H1 (cell line): ENCODE results near the gene RBM15B. TPM values are rescaled to one million over a fixed set of nuclear protein-coding genes. Genes with fewer than 3 reads are reported as not detected.

Experiments
- CTCF ChIA-PET: fragments of 300-600 bp; sonication (Branson Sonifier 250); formaldehyde crosslinking; loops from one replicate; lab custom pipeline; 2021; ENCODE audit not compliant: partially characterized antibody; lab: Charles Lee
- POLR2A ChIA-PET: fragments of 300-600 bp; sonication (Branson Sonifier 250); formaldehyde crosslinking; loops from one replicate; lab custom pipeline; 2021; ENCODE audit warnings: inconsistent platforms; ENCODE audit not compliant: partially characterized antibody; lab: Charles Lee
- DNase-seq, 2 experiments: peaks; one replicate each; pipeline versions ENCODE4 v3.0.0 to v3.0.0-alpha.2; 2010 to 2022; ENCODE audit warnings: low spot score in 2 of 2, low read depth in 1 of 2, mixed read lengths in 1 of 2
- FAIRE-seq: peaks from 2 replicates; lab custom pipeline; 2011; peaks lifted over from hg19 to GRCh38; lab: Jason Lieb, UNC
- H2AFZ ChIP-seq: 2 replicates; pipeline ENCODE4 v1.8.1; 2012; ENCODE audit warnings: low read length, inconsistent platforms
- H2AK5ac ChIP-seq: 2 replicates; pipeline ENCODE4 v1.6.1; 2013; ENCODE audit warnings: low read depth, low read length
- H2BK120ac ChIP-seq: replicated peaks from 2 replicates; pipeline ENCODE3; 2013; ENCODE audit warnings: low read depth, low read length, inconsistent platforms
- H2BK12ac ChIP-seq: 2 replicates; pipeline ENCODE4 v1.6.1; 2013; ENCODE audit warnings: low read depth, low read length
- H2BK15ac ChIP-seq: 2 replicates; pipeline ENCODE4 v1.6.1; 2013; ENCODE audit warnings: low read length
- H2BK20ac ChIP-seq: 2 replicates; pipeline ENCODE4 v1.6.1; 2013; ENCODE audit warnings: low read length
- H2BK5ac ChIP-seq: 2 replicates; pipeline ENCODE4 v1.6.1; 2013; ENCODE audit warnings: low read depth, low read length
- H3K14ac ChIP-seq: 2 replicates; pipeline ENCODE4 v1.6.1; 2013; ENCODE audit warnings: inconsistent platforms; ENCODE audit not compliant: insufficient read length
- H3K18ac ChIP-seq: 2 replicates; pipeline ENCODE4 v1.6.1; 2013; ENCODE audit warnings: low read length; ENCODE audit errors: extremely low read depth
- H3K23ac ChIP-seq: 2 replicates; pipeline ENCODE4 v1.6.1; 2013; ENCODE audit warnings: inconsistent platforms; ENCODE audit not compliant: insufficient read length
- H3K23me2 ChIP-seq: 2 replicates; pipeline ENCODE4 v1.6.1; 2013; ENCODE audit warnings: low read depth, low read length
- H3K27ac ChIP-seq: 2 replicates; pipeline ENCODE4 v1.6.1; 2011; ENCODE audit warnings: low read depth, low read length, inconsistent platforms
- H3K27me3 ChIP-seq, 4 experiments: replicated peaks in 1 of 4; 1 replicate in 1 of 4; 2 replicates in 3 of 4; pipeline versions ENCODE4 v1.6.1 to v1.8.1; 2011 to 2013; ENCODE audit warnings: low read length in 3 of 4, mild to moderate bottlenecking in 3 of 4, inconsistent platforms in 2 of 4, mixed read lengths in 2 of 4, moderate library complexity in 1 of 4; ENCODE audit not compliant: control insufficient read depth in 3 of 4, insufficient read depth in 3 of 4; ENCODE audit errors: extremely low read depth in 1 of 4
- H3K36me3 ChIP-seq, 4 experiments: 2 replicates each; pipeline versions ENCODE4 v1.6.1 to v1.8.1; 2011 to 2013; ENCODE audit warnings: mild to moderate bottlenecking in 4 of 4, low read length in 3 of 4, moderate library complexity in 2 of 4, control low read depth in 1 of 4, inconsistent platforms in 1 of 4; ENCODE audit not compliant: insufficient read depth in 4 of 4, control insufficient read depth in 2 of 4
- H3K4ac ChIP-seq: replicated peaks from 2 replicates; pipeline ENCODE3; 2013; ENCODE audit warnings: low read length, low read depth, mixed read lengths, inconsistent platforms; ENCODE audit not compliant: insufficient read length
- H3K4me1 ChIP-seq, 4 experiments: replicated peaks in 1 of 4; 1 replicate in 1 of 4; 2 replicates in 3 of 4; pipeline versions ENCODE4 v1.6.1 to v1.8.1; 2011 to 2013; ENCODE audit warnings: low read length in 3 of 4, inconsistent platforms in 2 of 4, mixed read lengths in 1 of 4; ENCODE audit not compliant: insufficient read depth in 4 of 4, control insufficient read depth in 3 of 4
- H3K4me2 ChIP-seq, 2 experiments: 2 replicates each; pipeline versions ENCODE4 v1.6.1 to v1.8.1; 2011 to 2013; ENCODE audit warnings: low read depth in 2 of 2, low read length in 2 of 2, control low read depth in 1 of 2, inconsistent platforms in 1 of 2, mild to moderate bottlenecking in 1 of 2; ENCODE audit not compliant: insufficient read depth in 1 of 2
- H3K4me3 ChIP-seq, 4 experiments: fragments of 200-600, 300-600 bp in 1 of 4; sonication (generic), shearing (Covaris generic), sonication (Bioruptor Twin) in 1 of 4; 2 replicates each; pipeline versions ENCODE4 v1.5.1 to v1.8.1; 2011 to 2016; ENCODE audit warnings: low read length in 4 of 4, low read depth in 3 of 4, control low read depth in 2 of 4, inconsistent platforms in 2 of 4, mild to moderate bottlenecking in 2 of 4, mixed read lengths in 1 of 4, moderate library complexity in 1 of 4; ENCODE audit not compliant: insufficient read depth in 2 of 4; ENCODE audit errors: extremely low read depth in 1 of 4
- H3K56ac ChIP-seq: replicated peaks from 2 replicates; pipeline ENCODE3; 2013; ENCODE audit warnings: low read depth, mild to moderate bottlenecking, mixed read lengths, low read length, inconsistent platforms; ENCODE audit not compliant: insufficient read length
- H3K79me1 ChIP-seq: 2 replicates; pipeline ENCODE4 v1.6.1; 2013; ENCODE audit warnings: low read depth, low read length, control low read depth
- H3K79me2 ChIP-seq, 2 experiments: 2 replicates each; pipeline versions ENCODE4 v1.6.1 to v1.8.1; 2012 to 2013; ENCODE audit warnings: low read length in 2 of 2, mild to moderate bottlenecking in 2 of 2, inconsistent platforms in 1 of 2; ENCODE audit not compliant: insufficient read depth in 2 of 2, control insufficient read depth in 1 of 2
- H3K9ac ChIP-seq, 4 experiments: replicated peaks in 1 of 4; 1 replicate in 1 of 4; 2 replicates in 3 of 4; pipeline versions ENCODE4 v1.6.1 to v1.8.1; 2011 to 2013; ENCODE audit warnings: low read depth in 3 of 4, low read length in 3 of 4, control low read depth in 2 of 4, mild to moderate bottlenecking in 2 of 4, moderate library complexity in 2 of 4, inconsistent platforms in 1 of 4; ENCODE audit errors: extremely low read depth in 1 of 4
- H3K9me3 ChIP-seq, 2 experiments: 2 replicates each; pipeline versions ENCODE4 v1.6.1 to v1.8.1; 2012 to 2013; ENCODE audit warnings: mild to moderate bottlenecking in 2 of 2, moderate library complexity in 2 of 2, control low read depth in 1 of 2, inconsistent platforms in 1 of 2, low read depth in 1 of 2, low read length in 1 of 2, mixed read lengths in 1 of 2; ENCODE audit not compliant: insufficient read depth in 2 of 2
- H4K20me1 ChIP-seq, 2 experiments: replicated peaks in 1 of 2; 2 replicates each; pipeline versions ENCODE3 to v1.8.1; 2011 to 2013; ENCODE audit warnings: inconsistent platforms in 2 of 2, low read length in 2 of 2, mild to moderate bottlenecking in 1 of 2; ENCODE audit not compliant: insufficient read depth in 2 of 2, control insufficient read depth in 1 of 2
- H4K5ac ChIP-seq: 2 replicates; pipeline ENCODE4 v1.6.1; 2013; ENCODE audit warnings: low read length, low read depth, mixed read lengths, inconsistent platforms; ENCODE audit not compliant: insufficient read length
- H4K8ac ChIP-seq: 2 replicates; pipeline ENCODE4 v1.8.0; 2013; ENCODE audit warnings: mild to moderate bottlenecking, moderate library complexity, low read length, inconsistent platforms; ENCODE audit not compliant: insufficient read depth; ENCODE audit errors: extremely low read depth
- H4K91ac ChIP-seq: replicated peaks from 2 replicates; pipeline ENCODE3; 2013; ENCODE audit warnings: low read length, mixed read lengths, inconsistent platforms; ENCODE audit not compliant: insufficient read length
- BACH1 ChIP-seq: IDR thresholded peaks from 2 replicates; pipeline ENCODE4 v1.6.1; 2012; ENCODE audit warnings: low read length, improper control_type of control experiment
- CHD2 ChIP-seq: IDR thresholded peaks from 2 replicates; pipeline ENCODE4 v1.6.1; 2012; ENCODE audit warnings: low read length, improper control_type of control experiment
- TAF7 ChIP-seq: optimal IDR thresholded peaks from 2 replicates; pipeline ENCODE3; 2011; ENCODE audit warnings: low read depth, mild to moderate bottlenecking, inconsistent platforms, low read length, moderate library complexity, borderline replicate concordance
- WGBS, 2 experiments: shearing (Covaris generic) in 1 of 2; methylation state at CpG; one replicate each; pipeline versions ENCODE4 v1.1.6 to v1.1.7; 2013 to 2015; ENCODE audit warnings: low lambda C conversion rate in 2 of 2, mixed read lengths in 2 of 2, inconsistent platforms in 1 of 2, low coverage in 1 of 2, missing lambda C conversion rate in 1 of 2; ENCODE audit not compliant: insufficient replicate concordance in 2 of 2, insufficient coverage in 1 of 2, insufficient read length in 1 of 2; ENCODE audit errors: extremely low coverage in 1 of 2, missing lambda C conversion rate in 1 of 2; 5-methylcytosine and 5-hydroxymethylcytosine counted together
- polyA plus RNA-seq, 7 experiments: library from polyadenylated mRNA; depleted of rRNA in 3 of 7; stranded (reverse) in 5 of 7; unstranded in 2 of 7; fragments of >200 nt in 5 of 7; fragments of 200-250 nt in 2 of 7; gene quantifications; 1 replicate in 5 of 7; 2 replicates in 1 of 7; 4 replicates in 1 of 7; pipeline versions ENCODE4 v1.2.1 to v1.2.3, GENCODE V29; 2011 to 2013; ENCODE audit warnings: missing spikeins in 2 of 7, mixed read lengths in 2 of 7
- total RNA-seq: library from RNA; stranded (reverse); fragmentation: NEBNext Ultra II Directional; extraction: Animal tissue kit (Norgen Biotek cat#: 25700); gene quantifications from 2 replicates; pipeline ENCODE4 v1.2.1, GENCODE V29; 2021
- TF ChIP-seq, protein P1 (sequence below), 3 experiments: IDR thresholded peaks; 1 replicate in 2 of 3; 2 replicates in 1 of 3; pipeline versions ENCODE4 v1.5.1 to v1.6.1; 2011; ENCODE audit warnings: low read length in 3 of 3, mild to moderate bottlenecking in 3 of 3, inconsistent platforms in 2 of 3, low read depth in 1 of 3, moderate library complexity in 1 of 3; ENCODE audit not compliant: insufficient read depth in 1 of 3; ENCODE audit errors: control extremely low read depth in 1 of 3
- TF ChIP-seq, protein P2 (sequence below): IDR thresholded peaks from 2 replicates; pipeline ENCODE4 v1.6.1; 2012; ENCODE audit warnings: low read length, inconsistent platforms

RBM15B gene
- total and polyA plus RNA-seq, 2 of the 8 experiments (the other 6 are each of a cell fraction or from before 2014, with no cell fraction given) = 22.2 to 59.1 TPM

DNA sequence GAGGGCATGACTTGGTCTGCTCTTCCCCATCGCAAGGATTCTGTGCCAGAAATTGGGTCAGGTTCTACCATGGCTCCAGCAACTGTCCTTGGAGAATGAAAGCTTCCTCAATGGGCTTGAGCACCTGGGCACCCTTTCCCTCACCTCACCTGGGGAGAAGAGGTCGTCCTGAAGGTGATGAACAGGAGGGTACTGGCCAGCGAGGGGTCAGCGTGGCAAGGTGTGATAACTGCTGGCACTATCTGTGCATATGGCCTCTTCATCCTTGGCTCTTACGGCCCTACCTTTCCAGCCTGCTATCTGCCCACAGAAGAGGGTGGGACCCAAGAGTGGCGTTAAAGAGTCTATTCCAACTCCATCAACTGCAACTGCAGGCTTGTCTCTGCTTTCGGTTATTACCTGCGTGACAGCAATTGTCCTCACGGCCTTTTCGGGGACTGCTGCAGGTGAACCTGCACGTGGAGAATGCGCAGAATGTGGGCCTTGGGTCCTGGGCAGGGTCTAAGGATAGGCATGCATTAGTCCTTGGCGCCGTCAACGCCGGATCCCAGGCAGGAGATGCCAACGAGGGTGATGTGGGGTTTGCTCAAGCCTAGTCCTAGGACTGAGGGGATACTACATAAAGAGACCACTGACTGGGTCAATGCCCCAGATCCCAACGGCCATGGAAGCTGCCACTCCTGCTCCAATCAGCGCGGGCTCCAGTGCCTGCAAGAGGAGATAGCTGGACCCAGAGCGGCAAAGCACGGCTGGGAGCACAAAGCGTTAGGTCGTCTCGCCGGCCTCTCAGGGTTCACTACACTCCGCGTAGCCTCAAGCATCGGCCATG lies 625 bp upstream of the RBM15B start:
- ChIA-PET CTCF (interaction anchor here (0.7 to 7.2 kb wide), 27 partner anchors 10 to 1091 kb away, joined by 3 to 53 read pairs (median 5); partner anchors contain the start of genes HYAL3, MAPKAPK3 and NAA80), POLR2A (interaction anchor here (0.6 to 2.0 kb wide), 11 partner anchors 8 to 328 kb away, joined by 3 to 6 read pairs (median 3); partner anchors contain the start of genes DCAF1 and RAD54L2)
- Histone ChIP-seq H3K36me3 (peaks cover 25 to 72% (median 41%) of the 10 kb centered on the region in 4 experiments), H4K8ac (peak overlapping the region; percentile 75; the same call in 1 of the 2 replicates), H2AFZ (no peak overlapping the region), H3K4me3 (peak overlapping the region in 3 of 4 experiments; percentile 28 to 83 (median 32); a peak in 6 of 8 replicates), H3K4me1 (peaks cover 4 to 34% (median 18%) of the 10 kb centered on the region in 4 experiments), H3K79me1 (peaks cover 13% of the 10 kb centered on the region), H3K4ac (no peak overlapping the region), H2BK5ac (peak overlapping the region; percentile 74; the same call in 1 of the 2 replicates), H4K91ac (no peak overlapping the region), H3K4me2 (peak overlapping the region; percentile 24 to 69), H2BK12ac (no peak overlapping the region), H2AK5ac (no peak overlapping the region), H3K9ac (peak overlapping the region in 2 of 4 experiments; percentile 38 to 49; a peak in 3 of 7 replicates), H3K56ac (no peak overlapping the region), H3K23ac (no peak overlapping the region), H3K23me2 (peaks cover 12% of the 10 kb centered on the region), H3K79me2 (peaks cover 32 to 65% of the 10 kb centered on the region in 2 experiments), H3K27ac (peak overlapping the region; percentile 17; the same call in 1 of the 2 replicates), H2BK120ac (no peak overlapping the region), H2BK20ac (no peak overlapping the region), H4K20me1 (peaks cover 30 to 48% of the 10 kb centered on the region in 2 experiments), H2BK15ac (no peak overlapping the region), H3K9me3 (no peaks in the 10 kb centered on the region; a peak in 1 of 4 replicates), H3K27me3 (no peaks in the 10 kb centered on the region), H4K5ac (no peak overlapping the region), H3K18ac (no peak overlapping the region), H3K14ac (no peak overlapping the region)
- TF ChIP-seq, protein P1, sequence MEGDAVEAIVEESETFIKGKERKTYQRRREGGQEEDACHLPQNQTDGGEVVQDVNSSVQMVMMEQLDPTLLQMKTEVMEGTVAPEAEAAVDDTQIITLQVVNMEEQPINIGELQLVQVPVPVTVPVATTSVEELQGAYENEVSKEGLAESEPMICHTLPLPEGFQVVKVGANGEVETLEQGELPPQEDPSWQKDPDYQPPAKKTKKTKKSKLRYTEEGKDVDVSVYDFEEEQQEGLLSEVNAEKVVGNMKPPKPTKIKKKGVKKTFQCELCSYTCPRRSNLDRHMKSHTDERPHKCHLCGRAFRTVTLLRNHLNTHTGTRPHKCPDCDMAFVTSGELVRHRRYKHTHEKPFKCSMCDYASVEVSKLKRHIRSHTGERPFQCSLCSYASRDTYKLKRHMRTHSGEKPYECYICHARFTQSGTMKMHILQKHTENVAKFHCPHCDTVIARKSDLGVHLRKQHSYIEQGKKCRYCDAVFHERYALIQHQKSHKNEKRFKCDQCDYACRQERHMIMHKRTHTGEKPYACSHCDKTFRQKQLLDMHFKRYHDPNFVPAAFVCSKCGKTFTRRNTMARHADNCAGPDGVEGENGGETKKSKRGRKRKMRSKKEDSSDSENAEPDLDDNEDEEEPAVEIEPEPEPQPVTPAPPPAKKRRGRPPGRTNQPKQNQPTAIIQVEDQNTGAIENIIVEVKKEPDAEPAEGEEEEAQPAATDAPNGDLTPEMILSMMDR (IDR thresholded peaks at IDR 0.05; ENCODE audit: control extremely low read depth in 1 of 3, insufficient read depth in 1 of 3, low read depth in 1 of 3, low read length in 3 of 3) = peak in 1 of 3 experiments; percentile 92; a peak in 1 of 4 replicates
- TF ChIP-seq TAF7 (no peak), BACH1 (0 out of 2 replicates have a peak, but pooled peaks have one; percentile 14), CHD2 (peak; percentile 40; the same call in 1 of the 2 replicates)
- TF ChIP-seq, protein P2, sequence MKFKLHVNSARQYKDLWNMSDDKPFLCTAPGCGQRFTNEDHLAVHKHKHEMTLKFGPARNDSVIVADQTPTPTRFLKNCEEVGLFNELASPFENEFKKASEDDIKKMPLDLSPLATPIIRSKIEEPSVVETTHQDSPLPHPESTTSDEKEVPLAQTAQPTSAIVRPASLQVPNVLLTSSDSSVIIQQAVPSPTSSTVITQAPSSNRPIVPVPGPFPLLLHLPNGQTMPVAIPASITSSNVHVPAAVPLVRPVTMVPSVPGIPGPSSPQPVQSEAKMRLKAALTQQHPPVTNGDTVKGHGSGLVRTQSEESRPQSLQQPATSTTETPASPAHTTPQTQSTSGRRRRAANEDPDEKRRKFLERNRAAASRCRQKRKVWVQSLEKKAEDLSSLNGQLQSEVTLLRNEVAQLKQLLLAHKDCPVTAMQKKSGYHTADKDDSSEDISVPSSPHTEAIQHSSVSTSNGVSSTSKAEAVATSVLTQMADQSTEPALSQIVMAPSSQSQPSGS = 0 out of 2 replicates have a peak, but pooled peaks have one; percentile 25
- DNase-seq (no peak), FAIRE-seq (no peak)
- 55% methylated on average over 29 of the region's 29 CpGs; no CpG with 5 or more reads in 1 of the 2 experiments for WGBS, 2 experiments
